Panc1 (cell line): ENCODE results near the gene PLEKHO2.

Source experiments
- CTCF ChIP-seq: fragments of 450-650 bp; IDR thresholded peaks from 2 replicates; pipeline ENCODE4 v1.5.1; 2017; ENCODE audit warnings: mild to moderate bottlenecking
- POLR2AphosphoS5 ChIP-seq: IDR thresholded peaks from 2 replicates; pipeline ENCODE4 v1.6.1; 2012; ENCODE audit warnings: mild to moderate bottlenecking, low read depth, low read length, moderate library complexity
- REST ChIP-seq, 2 experiments: IDR thresholded peaks; 2 replicates each; pipeline ENCODE4 v1.6.1; 2011 to 2012; ENCODE audit warnings: low read depth in 2 of 2, control low read depth in 1 of 2, low read length in 1 of 2, mild to moderate bottlenecking in 1 of 2, moderate library complexity in 1 of 2; ENCODE audit not compliant: insufficient read depth in 1 of 2
- SIN3A ChIP-seq: IDR thresholded peaks from 2 replicates; pipeline ENCODE4 v1.6.1; 2012; ENCODE audit warnings: low read depth, mild to moderate bottlenecking, low read length, moderate library complexity, borderline replicate concordance; ENCODE audit not compliant: insufficient read depth

DNA sequence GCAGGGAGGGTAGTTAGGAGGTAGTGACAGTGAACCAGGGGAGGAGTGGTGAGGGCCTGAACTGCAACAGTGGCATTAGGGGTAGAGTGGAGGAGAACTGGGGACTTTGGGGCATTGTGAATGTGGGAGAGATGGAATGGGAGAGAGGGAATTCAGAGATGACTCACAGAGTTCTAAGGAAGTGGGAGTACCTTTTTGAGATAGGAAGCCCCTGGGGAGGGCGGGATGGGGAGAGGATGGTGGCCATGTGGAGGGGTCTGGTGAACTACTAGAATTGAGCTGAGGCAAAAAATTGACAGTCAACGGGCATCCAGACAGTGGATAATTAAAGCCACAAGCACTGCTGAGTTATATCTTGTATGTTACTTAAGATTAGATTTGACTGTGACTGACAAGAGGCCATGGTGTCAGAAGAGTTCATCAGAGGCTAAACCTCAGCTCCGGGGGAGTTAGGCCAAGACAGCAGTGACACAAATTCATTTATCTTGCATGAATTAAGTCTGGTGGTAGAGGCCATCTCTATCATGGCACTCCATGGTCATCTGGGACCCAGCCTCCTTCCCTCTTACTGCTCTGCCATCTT lies 34.0 kb downstream of the PLEKHO2 start:
- TF ChIP-seq CTCF (no peak), POLR2AphosphoS5 (no peak), SIN3A (no peak), REST (IDR thresholded peaks at IDR 0.05; ENCODE audit: insufficient read depth in 1 of 2, low read depth in 2 of 2, low read length in 1 of 2) (no peak)
